ENCODE results near the gene MCU.
A peak's percentile ranks its signal among the peaks of the same experiment; 100 is the strongest.
"Not testable (repeated sequence)": the region's sequence is repeated elsewhere in the genome, so short reads cannot be mapped to it uniquely, and the experiment has no call there.

The MCU gene, protein sequence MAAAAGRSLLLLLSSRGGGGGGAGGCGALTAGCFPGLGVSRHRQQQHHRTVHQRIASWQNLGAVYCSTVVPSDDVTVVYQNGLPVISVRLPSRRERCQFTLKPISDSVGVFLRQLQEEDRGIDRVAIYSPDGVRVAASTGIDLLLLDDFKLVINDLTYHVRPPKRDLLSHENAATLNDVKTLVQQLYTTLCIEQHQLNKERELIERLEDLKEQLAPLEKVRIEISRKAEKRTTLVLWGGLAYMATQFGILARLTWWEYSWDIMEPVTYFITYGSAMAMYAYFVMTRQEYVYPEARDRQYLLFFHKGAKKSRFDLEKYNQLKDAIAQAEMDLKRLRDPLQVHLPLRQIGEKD

DNA sequence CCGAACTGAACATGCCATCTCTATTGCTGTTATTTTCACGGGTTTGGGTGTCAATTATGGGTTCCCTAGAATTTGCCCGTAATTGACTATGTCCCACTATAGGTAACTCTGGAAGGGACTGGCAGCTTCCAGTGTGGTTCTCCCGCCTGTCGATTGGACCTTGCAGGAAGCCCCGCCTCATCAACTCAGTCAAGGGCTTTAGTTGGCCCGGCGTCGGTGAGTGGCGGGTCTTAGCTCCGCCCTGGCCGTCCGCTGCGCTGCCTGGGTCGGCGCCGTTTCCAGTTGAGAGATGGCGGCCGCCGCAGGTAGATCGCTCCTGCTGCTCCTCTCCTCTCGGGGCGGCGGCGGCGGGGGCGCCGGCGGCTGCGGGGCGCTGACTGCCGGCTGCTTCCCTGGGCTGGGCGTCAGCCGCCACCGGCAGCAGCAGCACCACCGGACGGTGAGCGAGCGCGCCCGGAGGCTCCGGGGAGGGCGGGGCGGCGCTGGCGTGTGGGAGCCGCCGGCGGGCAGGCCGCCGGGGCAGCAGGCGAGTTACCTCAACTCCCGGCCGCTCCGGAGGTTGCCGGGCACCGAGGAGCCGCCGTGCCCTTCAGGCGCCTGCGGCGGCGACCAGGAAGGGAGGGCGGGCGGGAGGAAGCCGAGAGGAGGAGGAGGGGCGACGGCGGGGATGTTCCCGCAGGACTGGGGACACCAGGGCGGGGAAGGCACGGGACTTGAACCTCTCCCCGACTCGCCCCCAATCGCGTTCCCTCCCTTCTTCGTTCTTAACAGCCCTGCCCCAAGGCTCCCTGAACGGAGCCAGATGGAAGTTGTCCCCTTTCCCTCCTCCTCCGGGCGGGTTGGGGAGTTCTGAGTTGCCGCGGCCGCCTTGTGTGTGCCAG is at the start of gene MCU:
TSS of gene MCU (plus strand) at position 281 of the 881 bp plus-strand sequence. CDS start at position 290, 9 bp downstream.
- POLR2A ChIA-PET, result interaction anchor here (0.5 to 3.1 kb wide), 12 partner anchors 9 to 413 kb away, joined by 3 to 18 read pairs (median 3); partner anchors contain the start of genes DNAJB12 and MICU1
- TF ChIP-seq SUZ12 (IDR thresholded peaks at IDR 0.05), result no peak
- TF ChIP-seq, protein P1, sequence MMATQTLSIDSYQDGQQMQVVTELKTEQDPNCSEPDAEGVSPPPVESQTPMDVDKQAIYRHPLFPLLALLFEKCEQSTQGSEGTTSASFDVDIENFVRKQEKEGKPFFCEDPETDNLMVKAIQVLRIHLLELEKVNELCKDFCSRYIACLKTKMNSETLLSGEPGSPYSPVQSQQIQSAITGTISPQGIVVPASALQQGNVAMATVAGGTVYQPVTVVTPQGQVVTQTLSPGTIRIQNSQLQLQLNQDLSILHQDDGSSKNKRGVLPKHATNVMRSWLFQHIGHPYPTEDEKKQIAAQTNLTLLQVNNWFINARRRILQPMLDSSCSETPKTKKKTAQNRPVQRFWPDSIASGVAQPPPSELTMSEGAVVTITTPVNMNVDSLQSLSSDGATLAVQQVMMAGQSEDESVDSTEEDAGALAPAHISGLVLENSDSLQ (IDR thresholded peaks at IDR 0.05), result peak; percentile 99
- CTCF ChIA-PET, result interaction anchor here (0.7 to 2.0 kb wide), 2 partner anchors 51 to 142 kb away, joined by 5 to 7 read pairs; no protein-coding TSS in a partner anchor
- peak; percentile 95 for DNase-seq (ENCODE audit: extremely low spot score)

DNA sequence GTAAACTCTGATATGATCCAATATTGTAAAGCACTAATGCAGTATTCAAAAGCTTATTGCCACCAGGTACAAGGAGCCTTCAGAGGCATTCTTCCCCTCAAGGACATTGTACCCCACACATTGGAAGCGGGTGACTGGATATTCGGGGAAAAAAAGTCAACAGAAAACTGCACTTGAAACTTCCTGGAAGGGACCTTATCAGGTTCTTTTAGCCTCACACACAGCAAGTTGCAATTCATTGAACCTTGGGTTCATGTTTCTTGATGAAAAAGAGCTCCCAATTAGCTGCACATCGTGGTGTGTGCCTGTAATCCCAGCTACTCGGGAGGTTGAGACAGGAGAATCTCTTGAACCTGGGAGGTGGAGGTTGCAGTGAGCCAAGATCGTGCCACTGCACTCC is 49.6 kb upstream of the MCU start:
- TF ChIP-seq TARDBP (IDR thresholded peaks at IDR 0.05) (no peak), SUZ12 (IDR thresholded peaks at IDR 0.05) (no peak), NFRKB (IDR thresholded peaks at IDR 0.05) (no peak), ZNF384 (IDR thresholded peaks at IDR 0.05) (no peak), BHLHE40 (IDR thresholded peaks at IDR 0.05; ENCODE audit: borderline replicate concordance) (no peak)
- no peak for DNase-seq (ENCODE audit: extremely low spot score)
- ChIA-PET POLR2A (no interaction called here), CTCF (interaction anchor here (0.6 kb wide), 1 partner anchor 40 kb away, joined by 3 read pairs; no protein-coding TSS in a partner anchor)

DNA sequence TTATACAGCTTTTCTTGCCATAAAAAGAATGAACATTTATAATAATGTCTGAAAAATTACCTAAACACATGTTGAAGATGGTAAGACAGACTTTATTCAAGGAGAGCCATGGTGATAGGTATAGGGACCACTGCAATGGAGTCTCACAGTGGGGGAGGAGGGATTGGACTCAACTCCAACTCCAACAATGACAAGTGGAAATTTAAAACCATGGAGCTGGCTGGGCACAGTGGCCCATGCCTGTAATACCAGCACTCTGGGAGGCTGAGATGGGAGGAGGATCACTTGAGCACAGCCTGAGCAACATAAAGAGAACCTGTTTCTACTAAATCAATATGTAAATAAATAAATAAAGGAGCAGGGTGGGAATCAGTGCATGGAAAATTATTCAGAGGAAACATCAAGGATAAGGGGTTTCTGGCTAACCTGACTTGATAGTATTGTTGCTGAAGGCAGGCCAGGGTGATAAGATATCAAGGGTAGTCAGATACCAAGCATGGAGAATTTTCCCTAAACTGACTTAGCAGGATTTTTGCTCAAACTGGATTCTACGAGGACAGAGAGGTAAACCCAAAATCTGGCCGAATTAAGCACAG is 46.6 kb upstream of the MCU start:
- TF ChIP-seq LEF1 (IDR thresholded peaks at IDR 0.05; ENCODE audit: borderline replicate concordance), result no peak
- no peak for TF ChIP-seq ELF4 (IDR thresholded peaks at IDR 0.05)
- TF ChIP-seq ZNF384 (IDR thresholded peaks at IDR 0.05), result no peak
- TF ChIP-seq, protein P1 (IDR thresholded peaks at IDR 0.05), result no peak
- no peak for TF ChIP-seq L3MBTL2 (conservative IDR thresholded peaks at IDR 0.05)
- no peak for TF ChIP-seq NFRKB (IDR thresholded peaks at IDR 0.05)
- no peak for TF ChIP-seq CTBP1 (IDR thresholded peaks at IDR 0.05; ENCODE audit: borderline replicate concordance)
- TF ChIP-seq FOXK2 (IDR thresholded peaks at IDR 0.05), result no peak
- TF ChIP-seq HDGF (IDR thresholded peaks at IDR 0.05; ENCODE audit: borderline replicate concordance), result no peak
- TF ChIP-seq FOXM1 (IDR thresholded peaks at IDR 0.05; ENCODE audit: borderline replicate concordance), result no peak
- TF ChIP-seq FOXA1 (IDR thresholded peaks at IDR 0.05), result no peak
- no peak for TF ChIP-seq ARNT (IDR thresholded peaks at IDR 0.05)
- TF ChIP-seq SUZ12 (IDR thresholded peaks at IDR 0.05), result no peak
- no peak for TF ChIP-seq TARDBP (IDR thresholded peaks at IDR 0.05)
- no peak for TF ChIP-seq BHLHE40 (IDR thresholded peaks at IDR 0.05; ENCODE audit: borderline replicate concordance)
- no peak for TF ChIP-seq SP1 (IDR thresholded peaks at IDR 0.05)
- DNase-seq (ENCODE audit: extremely low spot score), result no peak
- ChIA-PET CTCF (interaction anchor here (0.6 kb wide), 1 partner anchor 43 kb away, joined by 3 read pairs; no protein-coding TSS in a partner anchor), POLR2A (interaction anchor here (1.1 to 1.2 kb wide), 3 partner anchors 19 to 290 kb away, joined by 3 to 4 read pairs (median 3); partner anchors contain the start of genes DNAJB12 and MICU1)

DNA sequence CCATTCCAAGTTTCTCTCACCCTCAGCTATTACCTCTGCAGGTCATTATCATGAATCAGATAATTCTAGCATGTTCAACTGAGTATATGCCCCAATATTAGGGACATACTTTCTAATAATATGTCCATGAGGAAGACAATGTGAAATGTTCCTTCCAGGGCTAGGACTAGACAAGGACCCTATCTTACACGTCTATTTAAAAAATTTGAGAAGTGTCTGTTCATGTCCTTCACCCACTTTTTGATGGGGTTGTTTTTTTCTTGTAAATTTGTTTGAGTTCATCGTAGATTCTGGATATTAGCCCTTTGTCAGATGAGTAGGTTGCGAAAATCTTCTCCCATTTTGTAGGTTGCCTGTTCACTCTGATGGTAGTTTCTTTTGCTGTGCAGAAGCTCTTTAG is 45.0 kb upstream of the MCU start:
- POLR2A ChIA-PET; CTCF ChIA-PET; DNase-seq (ENCODE audit: extremely low spot score): not testable (repeated sequence)

DNA sequence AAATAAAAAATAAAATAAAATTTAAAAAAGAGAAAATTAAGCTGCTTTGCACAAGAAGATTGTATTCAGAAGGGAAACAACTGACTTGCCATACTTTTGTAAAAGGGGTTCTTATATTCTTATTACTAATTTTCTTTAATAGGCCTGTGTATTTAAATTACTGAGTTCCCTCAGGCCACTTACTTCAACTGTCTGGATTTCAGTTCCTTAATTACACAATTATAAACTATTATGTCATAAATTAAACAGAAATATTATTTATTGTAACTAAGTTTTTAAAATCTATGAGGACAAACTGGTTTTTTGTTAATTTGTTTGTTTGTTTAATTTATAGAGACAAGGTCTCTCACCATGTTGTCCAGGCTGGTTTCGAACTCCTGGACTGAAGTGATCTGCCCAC is 43.6 kb upstream of the MCU start:
- ChIA-PET CTCF (no interaction called here), POLR2A (no interaction called here)
- TF ChIP-seq SUZ12 (IDR thresholded peaks at IDR 0.05) (no peak), ELF4 (IDR thresholded peaks at IDR 0.05) (no peak), LEF1 (IDR thresholded peaks at IDR 0.05; ENCODE audit: borderline replicate concordance) (no peak), CTBP1 (IDR thresholded peaks at IDR 0.05; ENCODE audit: borderline replicate concordance) (no peak), FOXM1 (IDR thresholded peaks at IDR 0.05; ENCODE audit: borderline replicate concordance) (no peak), FOXA1 (IDR thresholded peaks at IDR 0.05) (no peak), BHLHE40 (IDR thresholded peaks at IDR 0.05; ENCODE audit: borderline replicate concordance) (no peak), TARDBP (IDR thresholded peaks at IDR 0.05) (no peak)
- TF ChIP-seq, protein P1 (IDR thresholded peaks at IDR 0.05), result no peak
- DNase-seq (ENCODE audit: extremely low spot score), result no peak

DNA sequence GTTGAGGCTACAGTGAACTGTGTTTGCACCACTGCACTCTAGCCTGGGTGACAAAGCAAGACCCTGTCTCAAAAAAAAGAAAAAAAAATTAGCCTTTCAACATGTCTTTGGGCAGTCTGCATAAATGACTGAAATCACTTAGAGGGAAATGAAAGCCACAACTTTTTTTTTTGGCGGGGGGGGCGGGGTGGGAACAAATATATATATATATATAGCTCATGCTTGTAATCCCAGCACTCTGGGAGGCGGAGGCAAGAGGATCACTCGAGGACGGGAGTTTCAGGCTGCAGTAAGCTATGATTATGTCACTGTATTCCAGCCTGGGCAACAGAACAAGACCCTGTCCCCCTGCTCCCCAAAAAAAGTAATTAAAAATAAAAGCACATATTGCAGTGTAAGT is 42.7 kb upstream of the MCU start:
- TF ChIP-seq FOXM1 (IDR thresholded peaks at IDR 0.05; ENCODE audit: borderline replicate concordance), result no peak
- TF ChIP-seq SUZ12 (IDR thresholded peaks at IDR 0.05), result no peak
- no peak for TF ChIP-seq HDGF (IDR thresholded peaks at IDR 0.05; ENCODE audit: borderline replicate concordance)
- CTCF ChIA-PET, result no interaction called here
- DNase-seq (ENCODE audit: extremely low spot score), result no peak
- POLR2A ChIA-PET, result no interaction called here

Data from HEK293T (cell line).